Measurements from ENCODE around the gene CPED1. TPM values are rescaled to one million over a fixed set of nuclear protein-coding genes. Genes with fewer than 3 reads are reported as not detected.

The CPED1 gene
- total RNA-seq, 4 donors from 2014 or later, result 1.3 to 5.6 (median 3.6) TPM

DNA sequence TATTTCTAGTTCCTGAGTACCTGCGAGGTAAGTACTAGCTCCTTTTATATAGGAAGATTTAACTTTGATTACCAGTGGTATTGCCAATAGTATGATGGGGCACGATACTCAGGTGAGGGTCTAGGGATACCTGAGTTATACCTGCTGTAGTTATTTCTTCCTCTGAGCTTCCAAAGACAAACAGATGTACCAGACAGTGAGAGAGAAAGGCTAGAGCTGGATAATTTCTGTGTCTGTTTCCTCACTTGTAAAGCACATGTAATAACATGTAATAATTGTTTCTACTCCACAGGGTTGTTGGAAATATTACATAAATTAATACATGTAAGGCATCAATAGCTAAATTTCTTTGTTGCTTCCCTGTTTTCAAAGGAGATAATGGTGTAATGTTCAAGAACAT lies 53.7 kb downstream of the CPED1 start:
- DNase-seq (ENCODE audit: low spot score in 2 of 2), result no peak
- Histone ChIP-seq H3K36me3 (no peaks in the 10 kb centered on the region), H3K9me3 (no peaks in the 10 kb centered on the region), H3K4me1 (no peaks in the 10 kb centered on the region), H3K4me3 (no peak overlapping the region), H3K27me3 (no peaks in the 10 kb centered on the region), H3K27ac (no peak overlapping the region)
- TF ChIP-seq POLR2A (IDR thresholded peaks at IDR 0.05), result no peak
- TF ChIP-seq, protein P1, sequence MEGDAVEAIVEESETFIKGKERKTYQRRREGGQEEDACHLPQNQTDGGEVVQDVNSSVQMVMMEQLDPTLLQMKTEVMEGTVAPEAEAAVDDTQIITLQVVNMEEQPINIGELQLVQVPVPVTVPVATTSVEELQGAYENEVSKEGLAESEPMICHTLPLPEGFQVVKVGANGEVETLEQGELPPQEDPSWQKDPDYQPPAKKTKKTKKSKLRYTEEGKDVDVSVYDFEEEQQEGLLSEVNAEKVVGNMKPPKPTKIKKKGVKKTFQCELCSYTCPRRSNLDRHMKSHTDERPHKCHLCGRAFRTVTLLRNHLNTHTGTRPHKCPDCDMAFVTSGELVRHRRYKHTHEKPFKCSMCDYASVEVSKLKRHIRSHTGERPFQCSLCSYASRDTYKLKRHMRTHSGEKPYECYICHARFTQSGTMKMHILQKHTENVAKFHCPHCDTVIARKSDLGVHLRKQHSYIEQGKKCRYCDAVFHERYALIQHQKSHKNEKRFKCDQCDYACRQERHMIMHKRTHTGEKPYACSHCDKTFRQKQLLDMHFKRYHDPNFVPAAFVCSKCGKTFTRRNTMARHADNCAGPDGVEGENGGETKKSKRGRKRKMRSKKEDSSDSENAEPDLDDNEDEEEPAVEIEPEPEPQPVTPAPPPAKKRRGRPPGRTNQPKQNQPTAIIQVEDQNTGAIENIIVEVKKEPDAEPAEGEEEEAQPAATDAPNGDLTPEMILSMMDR (IDR thresholded peaks at IDR 0.05), result no peak
- TF ChIP-seq EP300 (IDR thresholded peaks at IDR 0.05), result no peak
- no peak for TF ChIP-seq POLR2AphosphoS5 (IDR thresholded peaks at IDR 0.05)
- 83% methylated on average over 2 of the region's 2 CpGs for WGBS

DNA sequence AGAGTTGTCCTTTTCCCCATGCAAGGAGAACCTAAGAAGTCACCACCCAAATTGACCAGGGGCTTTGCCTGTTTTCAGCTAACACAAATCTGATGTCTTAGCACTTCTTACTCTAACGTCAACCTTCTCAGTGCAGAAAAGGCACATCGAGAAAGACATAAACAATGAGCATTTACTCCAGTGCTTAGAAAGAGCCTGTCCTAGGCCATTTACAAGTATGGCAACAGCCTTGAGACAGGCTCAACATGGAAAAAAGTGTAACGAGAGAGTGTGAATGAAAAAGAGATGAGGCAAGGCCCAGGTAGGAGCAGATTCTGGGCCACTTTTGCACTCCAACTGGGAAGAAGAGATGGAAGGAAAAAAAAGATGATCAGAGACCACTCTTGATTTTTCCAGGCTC lies 54.4 kb downstream of the CPED1 start:
- TF ChIP-seq, protein P1 (IDR thresholded peaks at IDR 0.05), result no peak
- TF ChIP-seq EP300 (IDR thresholded peaks at IDR 0.05) (no peak), POLR2A (IDR thresholded peaks at IDR 0.05) (no peak), POLR2AphosphoS5 (IDR thresholded peaks at IDR 0.05) (no peak)
- no peaks in the 10 kb centered on the region for H3K9me3 ChIP-seq
- no peak for DNase-seq (ENCODE audit: low spot score in 2 of 2)
- WGBS, result 95% methylated on average over 3 of the region's 3 CpGs
- no peaks in the 10 kb centered on the region for H3K4me1 ChIP-seq
- H3K36me3 ChIP-seq, result no peaks in the 10 kb centered on the region
- H3K4me3 ChIP-seq, result no peak overlapping the region
- no peaks in the 10 kb centered on the region for H3K27me3 ChIP-seq
- H3K27ac ChIP-seq, result no peak overlapping the region

DNA sequence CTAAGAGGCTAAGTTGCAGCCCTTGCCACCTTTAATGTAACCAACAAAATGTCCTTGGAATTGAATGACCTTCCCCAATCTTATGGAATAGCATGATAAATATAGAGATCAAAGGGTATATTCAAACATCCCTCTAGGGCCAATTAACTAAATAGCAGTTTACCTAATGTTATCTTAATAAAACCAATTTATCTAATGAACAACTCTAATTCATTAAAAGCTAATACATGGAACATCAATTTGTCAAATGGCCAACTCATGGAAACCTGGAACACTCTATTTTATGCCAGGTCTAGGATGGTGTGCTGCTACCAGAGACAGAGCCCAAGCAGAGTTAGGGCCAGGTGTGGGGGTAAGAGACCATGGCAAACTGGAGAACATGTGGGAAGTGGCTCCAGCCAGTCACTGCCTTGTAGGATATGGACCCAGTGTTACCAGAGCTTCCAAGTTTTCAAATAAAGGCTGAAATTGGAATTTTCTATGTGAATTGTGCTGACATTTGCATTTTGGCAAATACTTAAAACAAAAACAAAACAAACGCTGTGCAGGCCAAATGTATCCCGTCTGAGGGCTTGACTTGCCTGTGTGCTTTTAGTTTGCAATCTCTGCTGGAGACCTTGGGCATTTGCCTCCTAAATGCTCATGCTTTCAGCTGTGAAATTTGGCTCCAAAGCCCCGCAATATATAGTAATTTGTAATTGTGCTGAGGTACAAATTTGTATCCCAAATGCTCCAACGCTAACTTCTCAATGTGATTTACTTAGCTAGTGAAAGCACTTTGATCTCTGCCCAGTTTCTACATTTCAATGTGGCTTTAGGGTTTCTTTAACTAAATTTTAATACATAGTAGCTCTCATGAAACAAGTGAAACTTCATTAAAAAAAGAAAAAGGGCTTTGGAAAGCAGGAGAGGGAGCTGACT lies 55.1 kb downstream of the CPED1 start:
- no peaks in the 10 kb centered on the region for H3K9me3 ChIP-seq
- no peaks in the 10 kb centered on the region for H3K27me3 ChIP-seq
- H3K4me1 ChIP-seq, result no peaks in the 10 kb centered on the region
- H3K36me3 ChIP-seq, result no peaks in the 10 kb centered on the region
- TF ChIP-seq POLR2AphosphoS5 (IDR thresholded peaks at IDR 0.05) (no peak), EP300 (IDR thresholded peaks at IDR 0.05) (no peak), POLR2A (IDR thresholded peaks at IDR 0.05) (no peak)
- TF ChIP-seq, protein P1 (IDR thresholded peaks at IDR 0.05), result no peak
- H3K27ac ChIP-seq, result no peak overlapping the region
- no peak overlapping the region for H3K4me3 ChIP-seq
- WGBS, result 81% methylated on average over 4 of the region's 4 CpGs
- DNase-seq (ENCODE audit: low spot score in 2 of 2), result no peak

DNA sequence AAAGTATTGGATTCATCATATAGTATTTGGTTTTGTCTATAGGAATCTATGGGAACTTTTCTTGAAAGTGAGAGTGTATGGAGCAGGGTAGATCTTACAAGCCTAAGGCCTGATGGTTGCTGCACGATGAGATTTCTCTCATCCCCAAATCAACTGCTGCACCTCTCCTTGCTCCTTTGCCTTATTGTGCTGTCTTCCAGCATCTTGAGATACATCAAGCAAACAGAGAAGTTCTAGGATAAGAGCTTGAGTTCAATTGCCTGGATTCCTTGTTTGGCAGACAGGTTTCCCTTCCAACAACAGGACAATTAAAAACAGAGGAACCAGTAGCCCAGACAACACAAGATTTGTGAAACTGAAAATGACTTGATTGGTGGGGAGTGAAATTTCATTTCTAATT lies 56.6 kb downstream of the CPED1 start:
- H3K9me3 ChIP-seq, result no peaks in the 10 kb centered on the region
- WGBS, result 88% methylated on average over 1 of the region's 1 CpG
- H3K36me3 ChIP-seq, result no peaks in the 10 kb centered on the region
- H3K27ac ChIP-seq, result no peak overlapping the region
- no peaks in the 10 kb centered on the region for H3K27me3 ChIP-seq
- H3K4me3 ChIP-seq, result no peak overlapping the region
- H3K4me1 ChIP-seq, result no peaks in the 10 kb centered on the region
- TF ChIP-seq, protein P1 (IDR thresholded peaks at IDR 0.05), result no peak
- TF ChIP-seq EP300 (IDR thresholded peaks at IDR 0.05) (no peak), POLR2A (IDR thresholded peaks at IDR 0.05) (no peak), POLR2AphosphoS5 (IDR thresholded peaks at IDR 0.05) (no peak)
- DNase-seq (ENCODE audit: low spot score in 2 of 2), result no peak

DNA sequence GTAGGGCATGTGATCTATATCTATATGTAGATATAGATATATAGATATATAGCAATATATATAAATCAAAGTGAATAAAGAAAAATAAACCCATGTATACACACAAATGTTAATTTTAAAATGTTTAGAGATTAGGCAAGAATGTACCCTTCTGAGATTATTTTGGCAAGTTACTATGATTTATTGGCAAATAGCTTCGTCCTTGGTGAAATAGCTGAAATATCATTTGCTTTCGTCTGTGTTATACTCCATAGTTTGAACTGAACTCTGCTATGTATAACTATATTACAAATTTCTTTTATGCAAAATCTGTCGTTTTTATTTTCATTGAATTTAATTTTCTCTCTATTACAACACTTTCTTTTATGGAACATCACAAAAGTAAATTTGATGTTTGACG lies 57.5 kb downstream of the CPED1 start:
- no peak overlapping the region for H3K4me3 ChIP-seq
- WGBS, result 81% methylated on average over 4 of the region's 4 CpGs
- no peak overlapping the region for H3K27ac ChIP-seq
- no peak for DNase-seq (ENCODE audit: low spot score in 2 of 2)
- H3K9me3 ChIP-seq, result no peaks in the 10 kb centered on the region
- no peak for TF ChIP-seq EP300 (IDR thresholded peaks at IDR 0.05)
- TF ChIP-seq, protein P1 (IDR thresholded peaks at IDR 0.05), result no peak
- no peak for TF ChIP-seq POLR2A (IDR thresholded peaks at IDR 0.05)
- H3K27me3 ChIP-seq, result no peaks in the 10 kb centered on the region
- no peaks in the 10 kb centered on the region for H3K36me3 ChIP-seq
- H3K4me1 ChIP-seq, result no peaks in the 10 kb centered on the region

Measured in suprapubic skin (tissue), 4 donors.